Small intestine (tissue), 7 donors: ENCODE measurements around the gene SPATA18. TPM values are rescaled to one million over a fixed set of nuclear protein-coding genes. Genes with fewer than 3 reads are reported as not detected.

Source experiments
- DNase-seq, 2 donors: peaks; one replicate each; pipeline versions ENCODE4 v3.0.0 to v3.0.0-alpha.2; 2013
- FAIRE-seq: peaks from 2 replicates; lab custom pipeline; 2012; peaks lifted over from hg19 to GRCh38; lab: Jason Lieb, UNC
- H3K27ac ChIP-seq, 3 donors: one replicate each; pipeline ENCODE4 v1.5.1; 2013; ENCODE audit warnings: low read length in 2 of 3, mild to moderate bottlenecking in 2 of 3, control low read depth in 1 of 3, inconsistent platforms in 1 of 3, low read depth in 1 of 3, moderate library complexity in 1 of 3
- H3K27me3 ChIP-seq, 3 donors: one replicate each; pipeline ENCODE4 v1.6.1; 2013; ENCODE audit warnings: low read length in 3 of 3, inconsistent platforms in 1 of 3; ENCODE audit not compliant: control insufficient read depth in 3 of 3, insufficient read depth in 3 of 3
- H3K36me3 ChIP-seq, 3 donors: one replicate each; pipeline ENCODE4 v1.6.1; 2013; ENCODE audit warnings: low read length in 3 of 3, inconsistent platforms in 1 of 3, low read depth in 1 of 3, mild to moderate bottlenecking in 1 of 3, moderate library complexity in 1 of 3; ENCODE audit not compliant: control insufficient read depth in 3 of 3, insufficient read depth in 2 of 3
- H3K4me1 ChIP-seq, 3 donors: one replicate each; pipeline ENCODE4 v1.6.1; 2013; ENCODE audit warnings: low read length in 2 of 3, inconsistent platforms in 1 of 3, low read depth in 1 of 3, mild to moderate bottlenecking in 1 of 3, moderate library complexity in 1 of 3; ENCODE audit not compliant: control insufficient read depth in 3 of 3, insufficient read depth in 2 of 3
- H3K4me3 ChIP-seq, 3 donors: one replicate each; pipeline ENCODE4 v1.5.1; 2013; ENCODE audit warnings: low read length in 3 of 3, control low read depth in 1 of 3, inconsistent platforms in 1 of 3, low read depth in 1 of 3, mild to moderate bottlenecking in 1 of 3, moderate library complexity in 1 of 3
- H3K9me3 ChIP-seq, 2 donors: one replicate each; pipeline ENCODE4 v1.6.1; 2013; ENCODE audit warnings: low read depth in 1 of 2, low read length in 1 of 2; ENCODE audit not compliant: control insufficient read depth in 2 of 2, insufficient read depth in 1 of 2
- WGBS, 3 donors: extraction: QIAGEN DNeasy Blood & Tissue Kit; methylation state at CpG; one replicate each; pipeline ENCODE4 v1.1.7; 2013; 5-methylcytosine and 5-hydroxymethylcytosine counted together
- polyA plus RNA-seq, 4 donors: library from polyadenylated mRNA; stranded (reverse) in 3 of 4; unstranded in 1 of 4; fragments of 200-250 nt in 3 of 4; fragments of 120-200 nt in 1 of 4; gene quantifications; one replicate each; pipeline versions ENCODE4 v1.2.1 to v1.2.3, GENCODE V29; 2013
- donor health status: healthy with polysubstance abuse.
- donor health status: control.
- donor health status: control.
- donor health status: Bipolar disorder and iron deficiency.
- donor health status: healthy.

The SPATA18 gene
- polyA plus RNA-seq, 4 donors = 0.81 to 3.2 (median 1.2) TPM

DNA sequence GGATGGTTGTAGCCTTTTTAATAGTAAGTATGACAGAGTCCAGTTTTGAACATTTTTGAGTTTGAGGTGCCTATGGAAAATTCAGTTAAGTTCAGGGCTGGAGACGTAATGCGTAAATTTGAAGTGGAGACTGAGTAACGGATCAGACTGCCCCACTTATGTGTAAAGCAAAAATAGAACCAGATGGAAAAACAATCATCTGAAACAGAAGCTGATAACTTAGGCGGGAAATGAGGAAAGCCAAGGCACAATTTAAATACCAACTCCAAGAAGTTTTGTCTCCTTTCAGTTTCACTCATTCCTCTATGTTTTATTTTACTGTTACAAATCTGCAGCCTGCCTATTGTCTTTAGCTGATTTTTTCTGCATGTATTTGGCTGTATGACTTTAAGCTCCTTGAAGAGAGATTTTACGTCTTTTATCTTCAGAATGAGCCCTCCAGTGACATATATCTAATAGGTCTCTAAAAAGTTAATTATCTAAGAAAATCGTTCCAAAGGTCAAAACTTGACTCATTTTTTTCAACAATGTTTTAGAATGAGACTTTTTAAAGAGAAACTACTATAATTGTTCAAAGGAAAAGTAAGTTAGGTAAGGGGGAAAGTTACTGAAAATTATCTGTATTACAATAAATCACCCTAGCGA, 14.1 kb upstream of the SPATA18 start:
- no peak for FAIRE-seq
- WGBS, 3 donors = 28 to 38% (median 30%) methylated on average over 7 of the region's 7 CpGs
- Histone ChIP-seq H3K4me3 (peak overlapping the region in 2 of 3 donors; percentile 90 to 96), H3K4me1 (peaks cover 7 to 16% (median 13%) of the 10 kb centered on the region in 3 donors), H3K27me3 (no peaks in the 10 kb centered on the region), H3K9me3 (no peaks in the 10 kb centered on the region), H3K27ac (peak overlapping the region in 1 of 3 donors; percentile 61), H3K36me3 (peaks cover 0 to under 1% (median 0%) of the 10 kb centered on the region in 3 donors)
- peak; percentile 20 to 51 for DNase-seq

DNA sequence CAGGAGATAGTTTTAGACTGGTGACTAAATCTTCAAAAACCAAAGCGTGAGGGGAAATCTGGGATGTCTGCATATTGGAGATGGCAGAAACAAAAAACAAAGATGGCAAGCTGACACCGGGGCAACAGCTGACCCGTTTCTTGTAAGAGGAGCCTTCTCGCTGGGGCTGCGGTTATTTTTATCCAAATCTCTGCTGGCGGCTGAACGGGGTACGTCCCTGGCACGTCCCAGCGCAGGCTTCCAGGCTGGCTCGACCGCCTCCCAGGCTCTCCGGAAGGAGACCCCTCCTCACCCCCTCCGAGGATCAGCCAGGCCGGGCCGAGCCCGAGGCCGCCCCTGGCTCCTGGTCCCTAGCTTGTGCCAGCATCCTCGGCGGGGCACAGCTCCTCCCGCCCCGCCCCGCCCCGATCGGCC, 13.4 kb upstream of the SPATA18 start:
- Histone ChIP-seq H3K27me3 (no peaks in the 10 kb centered on the region), H3K9me3 (no peaks in the 10 kb centered on the region), H3K4me3 (peak overlapping the region; percentile 65 to 96 (median 90)), H3K4me1 (peaks cover 7 to 16% (median 13%) of the 10 kb centered on the region in 3 donors), H3K36me3 (no peaks in the 10 kb centered on the region), H3K27ac (peak overlapping the region; percentile 24 to 70 (median 61))
- peak in 1 of 2 donors; percentile 6 for DNase-seq
- 1% methylated on average over 17 to 25 of the region's 25 CpGs for WGBS, 3 donors
- no peak for FAIRE-seq

DNA sequence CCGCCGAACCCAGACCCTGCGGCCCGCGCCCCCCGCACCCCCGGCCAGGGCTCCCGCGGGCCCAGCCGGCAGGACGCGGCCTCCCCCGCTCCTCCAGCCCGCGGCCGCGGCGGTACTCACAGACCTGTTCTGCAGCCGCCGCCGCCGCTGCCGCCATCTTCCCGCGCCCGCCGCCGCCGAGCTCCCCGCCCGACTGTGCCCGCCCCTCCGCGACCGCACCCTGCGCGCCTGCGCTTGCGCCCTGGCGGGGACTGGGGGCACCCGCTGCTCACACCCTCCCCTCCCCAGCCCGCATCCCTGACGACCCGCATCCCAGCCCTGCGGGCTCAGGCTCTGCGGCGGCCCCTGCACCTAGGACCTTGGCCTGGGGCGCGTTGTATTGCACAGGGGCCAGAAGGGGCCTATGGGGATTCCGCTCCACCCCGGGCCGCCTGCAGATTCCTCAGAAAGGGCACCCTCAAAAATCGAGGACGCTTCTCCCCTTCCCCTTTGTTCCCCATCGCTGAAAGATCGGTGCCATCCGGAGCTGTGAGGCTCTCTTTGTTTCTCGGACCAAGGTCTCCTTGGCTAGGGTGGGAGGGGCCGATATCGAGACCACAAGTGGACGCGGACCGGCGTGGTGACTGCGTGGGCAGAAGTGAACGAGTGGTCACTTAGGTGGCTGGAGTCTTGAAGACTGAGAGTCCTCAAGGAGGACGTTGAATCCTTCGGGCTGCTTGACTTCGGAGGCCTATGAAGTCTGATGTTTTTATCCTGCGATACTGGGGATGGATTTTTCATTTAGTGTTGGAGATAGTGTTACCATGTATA, 12.8 kb upstream of the SPATA18 start, which contains the start of gene SGCB:
TSS of gene SGCB (minus strand) at position 197 of the 810 bp plus-strand sequence. CDS start at position 157, 40 bp downstream.
- 4% methylated on average over 40 to 70 of the region's 70 CpGs for WGBS, 3 donors

DNA sequence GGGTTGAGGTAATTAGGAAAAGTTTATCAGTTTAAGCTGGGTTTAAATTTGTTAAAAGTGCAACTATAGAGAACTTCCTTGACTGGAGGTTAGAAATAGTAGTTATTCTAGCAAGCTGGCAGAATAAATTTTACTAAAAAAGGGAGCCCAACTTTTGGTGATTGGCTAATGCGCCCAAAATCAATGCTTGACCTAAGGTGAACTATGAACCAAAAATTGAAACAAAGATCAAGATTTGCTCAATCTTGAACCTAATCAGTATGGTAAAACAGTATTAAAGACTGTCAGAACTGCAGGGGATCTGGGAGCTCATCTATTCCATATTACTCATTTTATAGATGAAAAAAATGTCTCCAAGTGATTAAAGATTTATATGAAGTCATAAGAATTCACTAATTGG, 6.1 kb upstream of the SPATA18 start:
- H3K27me3 ChIP-seq = peaks cover 0 to 3% (median 0%) of the 10 kb centered on the region in 3 donors
- H3K4me3 ChIP-seq = no peak overlapping the region
- H3K4me1 ChIP-seq = no peaks in the 10 kb centered on the region
- peaks cover 0 to 3% of the 10 kb centered on the region in 2 donors for H3K9me3 ChIP-seq
- no peak overlapping the region for H3K27ac ChIP-seq
- no peaks in the 10 kb centered on the region for H3K36me3 ChIP-seq
- DNase-seq (no peak), FAIRE-seq (no peak)
- WGBS, 3 donors = 91 to 100% (median 97%) methylated on average over 1 of the region's 1 CpG

More for the DNA sequence above, 12.8 kb upstream of the SPATA18 start, which contains the start of gene SGCB:
- Histone ChIP-seq H3K27ac (peak within 1 kb of the TSS; percentile 24 to 70 (median 61)), H3K4me1 (peaks cover 7 to 16% (median 13%) of the 10 kb centered on the region in 3 donors), H3K4me3 (peak within 1 kb of the TSS; percentile 65 to 96 (median 90)), H3K36me3 (no peaks in the 10 kb centered on the region), H3K27me3 (no peaks in the 10 kb centered on the region), H3K9me3 (no peaks in the 10 kb centered on the region)
- FAIRE-seq (no peak), DNase-seq (peak; percentile 52 to 84)

DNA sequence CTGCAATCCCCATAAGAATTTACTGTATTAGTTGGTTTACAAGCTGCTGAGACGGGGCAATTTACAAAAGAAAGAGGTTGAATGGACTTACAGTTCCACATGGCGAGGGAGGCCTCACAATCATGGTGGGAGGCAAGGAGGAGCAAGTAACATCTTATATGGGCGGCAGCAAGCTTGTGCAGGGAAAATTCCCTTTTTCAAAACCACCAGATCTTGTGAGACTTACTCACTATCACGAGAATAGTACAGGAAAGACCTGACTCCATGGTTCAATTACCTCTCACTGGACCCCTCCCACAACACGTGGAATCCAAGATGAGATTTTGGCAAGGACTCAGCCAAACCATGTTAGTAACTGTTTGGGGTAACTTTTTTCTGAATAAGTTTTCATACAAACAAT, 1.8 kb upstream of the SPATA18 start:
- DNase-seq = no peak
- peaks cover 0 to 13% of the 10 kb centered on the region in 2 donors for H3K9me3 ChIP-seq
- H3K36me3 ChIP-seq = no peaks in the 10 kb centered on the region
- H3K27me3 ChIP-seq = peaks cover 0 to 22% (median 0%) of the 10 kb centered on the region in 3 donors
- WGBS, 3 donors = 83 to 91% (median 84%) methylated on average over 5 of the region's 5 CpGs
- H3K4me1 ChIP-seq = peaks cover 0 to 5% (median 0%) of the 10 kb centered on the region in 3 donors
- H3K4me3 ChIP-seq = no peak overlapping the region
- FAIRE-seq = no peak
- H3K27ac ChIP-seq = no peak overlapping the region

DNA sequence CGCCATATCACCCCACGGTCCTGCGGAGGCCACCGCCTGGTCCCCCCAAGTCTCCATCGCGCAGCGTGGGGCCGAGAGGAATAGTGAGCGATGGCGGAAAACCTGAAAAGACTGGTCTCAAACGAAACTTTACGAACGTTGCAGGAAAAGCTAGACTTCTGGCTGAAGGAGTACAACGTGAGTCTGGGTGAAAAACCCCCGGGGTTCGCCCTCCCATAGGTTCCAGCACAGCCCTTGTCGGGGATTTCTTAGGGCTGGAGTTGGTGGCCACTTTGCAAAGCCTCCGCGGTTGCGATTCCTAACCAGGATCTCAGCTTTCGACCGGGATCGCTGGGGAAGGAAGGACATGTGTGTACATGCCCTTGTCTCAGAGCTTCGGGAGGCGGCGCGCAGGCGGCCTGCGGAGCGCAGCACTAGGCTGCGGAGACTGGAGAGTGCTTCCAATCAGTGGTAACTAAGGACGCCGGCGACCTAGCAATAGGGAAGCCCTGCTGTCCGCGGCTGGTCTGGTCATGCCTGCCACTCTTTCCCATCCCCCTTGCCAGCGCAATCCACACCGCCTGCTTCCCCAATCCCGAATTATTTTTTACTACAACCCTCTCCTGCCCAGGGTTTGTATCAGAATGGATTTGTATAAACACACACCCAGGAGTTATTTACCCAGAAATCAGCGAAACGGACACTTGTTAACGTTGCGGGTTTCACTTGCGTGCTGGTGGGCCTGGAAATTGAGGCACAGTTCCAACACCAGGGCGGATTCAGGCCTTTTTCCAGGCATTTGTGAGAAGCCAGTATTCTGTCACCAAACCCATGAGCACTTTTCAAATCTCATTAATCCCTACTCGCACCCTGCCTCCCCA, 741 bp downstream of the SPATA18 start:
- DNase-seq (peak; percentile 66 to 74), FAIRE-seq (no peak)
- peaks cover 0 to 13% of the 10 kb centered on the region in 2 donors for H3K9me3 ChIP-seq
- H3K4me3 ChIP-seq = peak overlapping the region; percentile 32 to 58 (median 51)
- H3K4me1 ChIP-seq = peaks cover 0 to 5% (median 0%) of the 10 kb centered on the region in 3 donors
- WGBS, 3 donors = 7 to 18% (median 18%) methylated on average over 46 of the region's 46 CpGs
- H3K36me3 ChIP-seq = no peaks in the 10 kb centered on the region
- peaks cover 0 to 22% (median 0%) of the 10 kb centered on the region in 3 donors for H3K27me3 ChIP-seq
- H3K27ac ChIP-seq = peak overlapping the region in 1 of 3 donors; percentile 42

DNA sequence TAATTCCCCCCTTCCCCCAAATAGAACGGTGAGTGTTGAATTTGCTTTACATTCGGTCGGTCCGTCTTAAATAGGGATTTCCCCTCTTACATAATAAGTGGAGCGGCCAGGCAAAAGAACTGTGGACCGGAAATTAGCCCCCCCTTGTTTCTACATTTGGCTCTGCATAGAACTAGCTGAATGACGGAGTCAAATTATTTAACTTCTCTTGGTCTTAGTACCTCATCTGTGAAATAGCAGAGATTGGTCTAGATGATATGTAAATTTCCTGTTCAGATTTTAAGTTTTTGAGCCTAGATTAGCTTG, 1.3 kb downstream of the SPATA18 start:
- Histone ChIP-seq H3K27ac (no peak overlapping the region), H3K4me1 (peaks cover 0 to 5% (median 0%) of the 10 kb centered on the region in 3 donors), H3K4me3 (no peak overlapping the region), H3K27me3 (peaks cover 0 to 22% (median 0%) of the 10 kb centered on the region in 3 donors), H3K9me3 (peaks cover 0 to 13% of the 10 kb centered on the region in 2 donors), H3K36me3 (no peaks in the 10 kb centered on the region)
- 41 to 67% (median 58%) methylated on average over 7 of the region's 7 CpGs for WGBS, 3 donors
- FAIRE-seq (no peak), DNase-seq (no peak)
